HEK293T (cell line): ENCODE measurements around the gene TMEM184B.

Source experiments
- ARNT ChIP-seq: fragments of 450-650 bp; IDR thresholded peaks from 2 replicates; pipeline ENCODE4 v1.6.1; 2017; ENCODE audit warnings: mild to moderate bottlenecking
- BHLHE40 ChIP-seq: fragments of 450-650 bp; IDR thresholded peaks from 2 replicates; pipeline ENCODE4 v1.6.1; 2016; ENCODE audit warnings: mild to moderate bottlenecking, moderate library complexity, borderline replicate concordance
- ELF4 ChIP-seq: fragments of 450-650 bp; IDR thresholded peaks from 2 replicates; pipeline ENCODE4 v1.6.1; 2017; ENCODE audit warnings: antibody characterized with exemption
- FOXA1 ChIP-seq: fragments of 450-650 bp; IDR thresholded peaks from 2 replicates; pipeline ENCODE4 v1.6.1; 2016; ENCODE audit warnings: mild to moderate bottlenecking
- FOXK2 ChIP-seq: fragments of 450-650 bp; IDR thresholded peaks from 2 replicates; pipeline ENCODE4 v1.6.1; 2016; ENCODE audit warnings: mild to moderate bottlenecking
- FOXM1 ChIP-seq: fragments of 450-650 bp; IDR thresholded peaks from 2 replicates; pipeline ENCODE4 v1.6.1; 2017; ENCODE audit warnings: mild to moderate bottlenecking, borderline replicate concordance
- HDGF ChIP-seq: fragments of 450-650 bp; IDR thresholded peaks from 2 replicates; pipeline ENCODE4 v1.6.1; 2017; ENCODE audit warnings: antibody characterized with exemption, borderline replicate concordance
- L3MBTL2 ChIP-seq: fragments of 450-650 bp; conservative IDR thresholded peaks from 2 replicates; pipeline ENCODE4 v1.6.1; 2016; ENCODE audit warnings: mild to moderate bottlenecking
- NFRKB ChIP-seq: fragments of 450-650 bp; IDR thresholded peaks from 2 replicates; pipeline ENCODE4 v1.6.1; 2016; ENCODE audit warnings: mild to moderate bottlenecking, moderate library complexity
- SP1 ChIP-seq: fragments of 450-650 bp; IDR thresholded peaks from 2 replicates; pipeline ENCODE4 v1.6.1; 2017
- SUZ12 ChIP-seq: fragments of 450-650 bp; IDR thresholded peaks from 2 replicates; pipeline ENCODE4 v1.6.1; 2016; ENCODE audit warnings: mild to moderate bottlenecking
- TARDBP ChIP-seq: fragments of 450-650 bp; IDR thresholded peaks from 2 replicates; pipeline ENCODE4 v1.6.1; 2016
- TF ChIP-seq, protein P1 (sequence below): fragments of 450-650 bp; IDR thresholded peaks from 2 replicates; pipeline ENCODE4 v1.6.1; 2016

DNA sequence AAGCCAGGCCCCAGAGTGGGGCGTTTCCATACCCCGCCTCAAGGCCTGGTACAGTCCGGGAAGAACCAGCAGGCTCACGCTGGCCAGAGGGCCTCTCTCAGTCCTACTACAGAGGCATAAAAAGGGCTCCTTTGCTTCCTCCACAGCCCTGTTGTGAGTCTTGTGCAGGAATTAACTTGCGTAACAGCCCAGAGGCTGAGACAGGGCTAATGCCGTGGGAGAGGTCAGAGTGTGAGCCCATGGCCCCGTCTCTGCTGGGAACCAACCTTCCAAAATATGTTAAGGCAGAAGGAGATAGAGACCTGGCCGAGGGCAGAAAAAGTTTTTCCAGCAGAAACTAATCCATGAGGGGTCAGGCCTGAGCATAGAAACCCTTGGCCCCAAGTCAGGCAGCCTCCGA, 19.9 kb upstream of the TMEM184B start:
- TF ChIP-seq HDGF (no peak), SP1 (no peak), ARNT (no peak), BHLHE40 (no peak), TARDBP (no peak), FOXK2 (no peak), SUZ12 (no peak), ELF4 (no peak), FOXM1 (no peak), NFRKB (no peak), FOXA1 (no peak), L3MBTL2 (no peak)
- TF ChIP-seq, protein P1, sequence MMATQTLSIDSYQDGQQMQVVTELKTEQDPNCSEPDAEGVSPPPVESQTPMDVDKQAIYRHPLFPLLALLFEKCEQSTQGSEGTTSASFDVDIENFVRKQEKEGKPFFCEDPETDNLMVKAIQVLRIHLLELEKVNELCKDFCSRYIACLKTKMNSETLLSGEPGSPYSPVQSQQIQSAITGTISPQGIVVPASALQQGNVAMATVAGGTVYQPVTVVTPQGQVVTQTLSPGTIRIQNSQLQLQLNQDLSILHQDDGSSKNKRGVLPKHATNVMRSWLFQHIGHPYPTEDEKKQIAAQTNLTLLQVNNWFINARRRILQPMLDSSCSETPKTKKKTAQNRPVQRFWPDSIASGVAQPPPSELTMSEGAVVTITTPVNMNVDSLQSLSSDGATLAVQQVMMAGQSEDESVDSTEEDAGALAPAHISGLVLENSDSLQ, result no peak
